Right atrium auricular region (tissue), 2 donors: Measurements from ENCODE around the gene NOD1. TPM values are rescaled to one million over a fixed set of nuclear protein-coding genes. Genes with fewer than 3 reads are reported as not detected.

Source experiments
- DNase-seq: peaks from one replicate; pipeline ENCODE4 v3.0.0-alpha.2; 2019; ENCODE audit warnings: low spot score
- H3K27ac ChIP-seq, 2 donors: fragments of 200-600 bp; sonication (generic); 1 replicate in 1 of 2; 2 replicates in 1 of 2; pipeline ENCODE4 v1.5.1; 2016 to 2019
- H3K27me3 ChIP-seq, 2 donors: fragments of 200-600 bp; sonication (generic); one replicate each; pipeline versions ENCODE4 v1.5.1 to v1.6.0; 2017 to 2019
- H3K36me3 ChIP-seq: fragments of 200-600 bp; sonication (generic); one replicate; pipeline ENCODE4 v1.5.1; 2016
- H3K4me1 ChIP-seq, 2 donors: fragments of 200-600 bp; sonication (generic); one replicate each; pipeline versions ENCODE4 v1.5.1 to v1.6.0; 2017 to 2019
- H3K4me3 ChIP-seq, 2 donors: fragments of 200-600 bp; sonication (generic); 1 replicate in 1 of 2; 2 replicates in 1 of 2; pipeline ENCODE4 v1.5.1; 2017 to 2019; ENCODE audit warnings: mild to moderate bottlenecking in 1 of 2, moderate library complexity in 1 of 2
- H3K9me3 ChIP-seq, 2 donors: fragments of 200-600 bp; sonication (generic); one replicate each; pipeline ENCODE4 v1.5.1; 2019
- total RNA-seq, 2 donors: library from RNA; depleted of rRNA; stranded (reverse); fragments of >200 nt; gene quantifications; one replicate each; pipeline ENCODE4 v1.1.0, GENCODE V29; 2016
- TF ChIP-seq, protein P1 (sequence below), 2 donors: fragments of 200-600 bp; sonication (generic); IDR thresholded peaks; one replicate each; pipeline ENCODE4 v1.5.1; 2019; ENCODE audit warnings: antibody characterized with exemption in 2 of 2

NOD1 gene
- total RNA-seq, 2 donors from 2014 or later: 9.0 to 11.2 TPM

DNA sequence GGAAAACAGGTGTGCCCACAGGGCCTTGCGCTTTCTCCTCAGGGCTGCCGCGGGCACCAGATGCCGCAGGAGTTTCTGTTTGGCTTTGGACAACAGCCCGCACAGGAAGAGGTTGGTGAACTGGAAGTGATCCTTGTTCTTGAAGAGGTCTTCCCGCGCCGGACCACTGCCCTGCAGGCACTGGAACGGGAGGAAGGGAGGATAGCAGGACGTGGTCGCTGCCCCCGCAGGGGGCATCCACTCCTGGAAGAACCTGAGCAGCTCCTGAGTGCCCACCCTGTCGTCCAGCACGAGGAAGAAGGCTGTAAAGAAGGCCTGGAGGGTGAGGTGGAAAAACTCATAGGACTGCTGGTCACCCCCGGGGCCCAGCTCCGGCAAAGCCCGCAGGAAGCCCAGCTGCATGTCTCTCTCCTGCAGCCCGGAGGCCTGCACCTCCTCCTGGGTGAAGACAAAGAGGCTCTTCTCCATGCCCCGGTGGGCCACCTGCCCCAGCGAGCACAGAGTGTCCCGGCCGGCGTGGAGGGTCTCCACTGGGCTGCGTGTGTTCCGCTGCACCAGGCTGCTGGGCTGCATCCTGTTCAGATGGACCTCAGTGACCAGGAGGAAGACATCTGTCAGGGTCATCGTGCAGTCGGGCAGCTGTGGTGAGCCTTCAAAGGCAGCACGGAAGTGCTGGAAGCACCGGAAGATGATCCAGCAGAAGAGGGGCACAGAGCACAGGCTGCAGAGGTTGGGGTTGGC, 26.9 kb downstream of the NOD1 start:
- TF ChIP-seq, protein P1, sequence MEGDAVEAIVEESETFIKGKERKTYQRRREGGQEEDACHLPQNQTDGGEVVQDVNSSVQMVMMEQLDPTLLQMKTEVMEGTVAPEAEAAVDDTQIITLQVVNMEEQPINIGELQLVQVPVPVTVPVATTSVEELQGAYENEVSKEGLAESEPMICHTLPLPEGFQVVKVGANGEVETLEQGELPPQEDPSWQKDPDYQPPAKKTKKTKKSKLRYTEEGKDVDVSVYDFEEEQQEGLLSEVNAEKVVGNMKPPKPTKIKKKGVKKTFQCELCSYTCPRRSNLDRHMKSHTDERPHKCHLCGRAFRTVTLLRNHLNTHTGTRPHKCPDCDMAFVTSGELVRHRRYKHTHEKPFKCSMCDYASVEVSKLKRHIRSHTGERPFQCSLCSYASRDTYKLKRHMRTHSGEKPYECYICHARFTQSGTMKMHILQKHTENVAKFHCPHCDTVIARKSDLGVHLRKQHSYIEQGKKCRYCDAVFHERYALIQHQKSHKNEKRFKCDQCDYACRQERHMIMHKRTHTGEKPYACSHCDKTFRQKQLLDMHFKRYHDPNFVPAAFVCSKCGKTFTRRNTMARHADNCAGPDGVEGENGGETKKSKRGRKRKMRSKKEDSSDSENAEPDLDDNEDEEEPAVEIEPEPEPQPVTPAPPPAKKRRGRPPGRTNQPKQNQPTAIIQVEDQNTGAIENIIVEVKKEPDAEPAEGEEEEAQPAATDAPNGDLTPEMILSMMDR (IDR thresholded peaks at IDR 0.05): no peak
- DNase-seq: no peak
- Histone ChIP-seq H3K4me1 (peaks cover 0 to 23% of the 10 kb centered on the region in 2 donors), H3K4me3 (no peak overlapping the region), H3K36me3 (peaks cover 81% of the 10 kb centered on the region), H3K9me3 (no peaks in the 10 kb centered on the region), H3K27me3 (no peaks in the 10 kb centered on the region), H3K27ac (no peak overlapping the region)

DNA sequence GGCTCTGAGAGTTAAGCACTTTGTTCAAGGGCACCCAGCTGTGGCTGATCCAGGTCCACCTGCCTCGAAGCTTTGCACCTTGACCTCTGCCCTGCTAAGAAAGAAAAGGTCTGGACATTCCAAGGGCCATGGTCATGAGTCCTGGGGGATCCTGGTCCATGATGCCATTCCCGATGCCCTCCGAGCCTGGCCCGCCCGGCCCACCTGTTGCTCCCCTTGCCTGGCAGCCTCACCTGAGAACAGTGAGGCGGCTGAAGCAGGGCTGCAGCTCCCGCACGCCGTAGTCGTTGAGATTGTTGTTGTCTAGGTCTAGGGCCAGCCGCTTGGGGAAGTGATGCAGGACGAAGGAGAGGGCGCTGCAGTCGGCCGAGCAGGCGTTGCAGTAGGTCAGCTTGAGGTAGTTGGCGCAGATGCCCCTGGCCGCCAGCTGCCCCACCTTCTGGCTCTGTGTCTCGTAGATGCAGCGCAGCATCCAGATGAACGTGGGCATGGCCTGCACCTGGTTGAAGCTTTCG, 27.5 kb downstream of the NOD1 start:
- Histone ChIP-seq H3K27me3 (no peaks in the 10 kb centered on the region), H3K4me3 (no peak overlapping the region), H3K4me1 (peaks cover 0 to 23% of the 10 kb centered on the region in 2 donors), H3K27ac (no peak overlapping the region), H3K36me3 (peaks cover 79% of the 10 kb centered on the region), H3K9me3 (no peaks in the 10 kb centered on the region)
- TF ChIP-seq, protein P1 (IDR thresholded peaks at IDR 0.05): no peak
- DNase-seq: no peak

DNA sequence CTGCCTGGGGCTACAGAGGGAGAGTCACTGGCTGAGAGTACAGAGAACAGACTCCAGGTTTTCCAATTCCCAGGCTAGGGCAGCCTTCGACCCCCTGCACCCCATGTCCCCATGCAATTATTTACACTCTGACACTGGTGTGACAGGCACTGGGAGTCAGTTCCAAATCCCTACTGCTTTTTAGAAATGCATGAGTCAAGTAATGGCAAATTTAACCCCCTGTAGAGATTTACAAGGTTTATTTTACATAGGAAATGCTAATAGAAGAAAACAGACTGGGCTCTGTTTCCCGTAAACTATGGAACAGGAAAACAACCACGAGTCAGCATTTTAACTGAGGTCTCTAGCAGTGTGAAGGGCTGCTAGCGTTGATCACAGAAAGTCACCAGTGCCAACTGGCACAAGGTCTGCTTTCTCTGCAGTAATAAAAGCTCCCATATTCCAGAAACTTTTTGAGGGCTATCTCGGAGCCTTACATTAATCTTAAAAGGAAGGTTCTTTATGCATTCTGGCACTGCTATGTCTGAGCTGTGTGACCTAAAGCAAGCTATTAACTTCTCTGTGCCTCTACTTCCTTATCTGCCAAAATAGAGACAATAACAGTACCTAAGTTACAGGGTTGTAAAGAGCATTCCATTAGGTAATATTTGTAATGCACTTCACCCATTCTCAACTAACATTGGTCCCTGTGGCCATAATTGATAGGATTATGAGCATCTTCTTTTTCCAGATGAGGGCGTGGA, 28.2 kb downstream of the NOD1 start:
- Histone ChIP-seq H3K36me3 (peaks cover 73% of the 10 kb centered on the region), H3K4me1 (peaks cover 0 to 23% of the 10 kb centered on the region in 2 donors), H3K27ac (no peak overlapping the region)

DNA sequence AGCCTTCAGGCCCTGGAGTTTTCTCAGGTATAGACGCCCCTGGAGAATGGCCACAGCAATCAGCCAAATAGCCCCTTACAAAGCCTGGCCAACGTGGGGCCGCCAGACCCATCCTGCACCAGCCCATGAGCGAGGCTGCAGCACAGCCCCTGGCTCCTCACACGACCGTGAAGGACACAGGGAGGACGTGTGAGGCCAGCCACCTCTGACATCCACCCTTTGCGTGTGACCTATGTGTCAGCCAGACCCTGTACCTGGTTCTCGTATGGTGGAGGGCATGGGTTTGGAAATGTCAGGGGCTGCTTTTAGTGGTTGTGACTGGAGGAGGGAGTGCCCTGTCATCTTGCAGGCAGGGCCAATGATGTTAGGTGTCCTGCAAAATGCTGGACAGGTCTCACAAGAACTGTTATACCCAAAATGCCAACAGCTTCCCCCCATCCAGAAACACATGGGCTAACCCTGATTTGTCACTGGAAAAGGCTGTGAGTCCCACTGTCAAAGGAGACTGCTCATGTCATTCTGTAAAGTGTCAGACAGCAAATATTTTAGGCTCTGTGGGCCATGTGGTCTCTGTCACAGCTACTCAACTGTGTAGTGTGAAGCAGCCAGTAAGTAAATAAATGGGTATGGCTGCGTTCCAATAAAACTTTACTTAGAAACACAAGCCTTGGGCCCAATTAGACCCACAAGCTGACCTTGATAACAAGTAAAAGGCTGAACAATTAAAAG, 30.0 kb downstream of the NOD1 start:
- peaks cover 0 to 15% of the 10 kb centered on the region in 2 donors for H3K4me1 ChIP-seq
- H3K9me3 ChIP-seq: no peaks in the 10 kb centered on the region
- DNase-seq: no peak
- no peak overlapping the region for H3K4me3 ChIP-seq
- peaks cover 59% of the 10 kb centered on the region for H3K36me3 ChIP-seq
- no peaks in the 10 kb centered on the region for H3K27me3 ChIP-seq
- peak overlapping the region; percentile 49 to 75 for H3K27ac ChIP-seq
- TF ChIP-seq, protein P1 (IDR thresholded peaks at IDR 0.05): no peak

More for the DNA sequence above, 28.2 kb downstream of the NOD1 start:
- Histone ChIP-seq H3K4me3 (no peak overlapping the region), H3K27me3 (no peaks in the 10 kb centered on the region), H3K9me3 (no peaks in the 10 kb centered on the region)
- DNase-seq: no peak
- TF ChIP-seq, protein P1 (IDR thresholded peaks at IDR 0.05): no peak

DNA sequence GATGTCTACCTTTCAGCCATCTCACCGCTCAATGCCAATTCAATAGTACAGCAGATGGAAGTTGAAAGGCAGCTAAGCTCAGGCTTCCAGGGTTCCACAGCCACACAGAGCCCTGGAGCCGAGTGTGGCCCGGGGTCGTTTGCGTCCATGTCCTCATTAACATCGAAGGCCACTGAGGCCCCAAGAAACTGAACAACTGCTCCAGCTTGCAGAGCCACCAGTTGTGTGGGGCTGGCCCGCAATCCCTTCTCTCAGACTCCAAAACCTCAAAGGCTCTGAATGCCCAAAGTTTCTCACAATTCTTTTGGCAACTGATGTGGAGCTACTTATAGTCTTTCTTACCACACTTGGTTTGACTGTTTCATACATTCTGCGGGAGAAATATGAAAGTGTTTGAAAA, 31.1 kb downstream of the NOD1 start:
- Histone ChIP-seq H3K4me1 (peaks cover 0 to 15% of the 10 kb centered on the region in 2 donors), H3K9me3 (no peaks in the 10 kb centered on the region), H3K4me3 (no peak overlapping the region), H3K27me3 (no peaks in the 10 kb centered on the region), H3K36me3 (peaks cover 50% of the 10 kb centered on the region), H3K27ac (no peak overlapping the region)
- no peak for DNase-seq
- TF ChIP-seq, protein P1 (IDR thresholded peaks at IDR 0.05): no peak
